Measurements from ENCODE around the gene SRPK2.

GRCh38 chr7:105094966-105095365, 293.8 kb downstream of the SRPK2 start:
- TF ChIP-seq CTCF (IDR thresholded peaks at IDR 0.05): no peak
- TF ChIP-seq POLR2AphosphoS5 (IDR thresholded peaks at IDR 0.05): no peak
- no peak for TF ChIP-seq EP300 (IDR thresholded peaks at IDR 0.05)
- TF ChIP-seq POLR2A (IDR thresholded peaks at IDR 0.05): no peak
